ENCODE measurements around the gene NTM.

NTM gene

GRCh38 chr11:132185726-132186592 lies 815.5 kb downstream of the NTM start:
- Histone ChIP-seq H3K9me3 (ENCODE audit: insufficient read depth, low read length) (no peaks in the 10 kb centered on the region), H3K4me3 (ENCODE audit: low read length) (no peak overlapping the region), H4K20me1 (ENCODE audit: insufficient read depth, low read length) (no peaks in the 10 kb centered on the region), H3K9ac (ENCODE audit: low read length) (no peak overlapping the region), H3K36me3 (replicated peaks; ENCODE audit: low read depth, low read length) (no peaks in the 10 kb centered on the region), H2AFZ (ENCODE audit: low read depth, low read length) (no peak overlapping the region), H3K79me2 (ENCODE audit: low read length) (no peaks in the 10 kb centered on the region), H3K4me1 (ENCODE audit: low read length) (no peaks in the 10 kb centered on the region), H3K4me2 (ENCODE audit: low read length) (no peak overlapping the region), H3K27ac (ENCODE audit: low read length) (no peak overlapping the region), H3K27me3 (ENCODE audit: low read depth, low read length) (no peaks in the 10 kb centered on the region)
- no peak for TF ChIP-seq EZH2phosphoT487 (IDR thresholded peaks at IDR 0.05; ENCODE audit: low read depth)
- TF ChIP-seq CTCF (IDR thresholded peaks at IDR 0.05; ENCODE audit: low read depth, low read length), result no peak

GRCh38 chr11:132186699-132187098 lies 816.3 kb downstream of the NTM start:
- Histone ChIP-seq H3K79me2 (ENCODE audit: low read length) (no peaks in the 10 kb centered on the region), H3K4me1 (ENCODE audit: low read length) (no peaks in the 10 kb centered on the region), H3K36me3 (replicated peaks; ENCODE audit: low read depth, low read length) (no peaks in the 10 kb centered on the region), H3K4me2 (ENCODE audit: low read length) (no peak overlapping the region), H4K20me1 (ENCODE audit: insufficient read depth, low read length) (no peaks in the 10 kb centered on the region), H2AFZ (ENCODE audit: low read depth, low read length) (no peak overlapping the region), H3K27ac (ENCODE audit: low read length) (no peak overlapping the region), H3K27me3 (ENCODE audit: low read depth, low read length) (no peaks in the 10 kb centered on the region), H3K4me3 (ENCODE audit: low read length) (no peak overlapping the region), H3K9me3 (ENCODE audit: insufficient read depth, low read length) (no peaks in the 10 kb centered on the region), H3K9ac (ENCODE audit: low read length) (no peak overlapping the region)
- peak; percentile 46 for TF ChIP-seq CTCF (IDR thresholded peaks at IDR 0.05; ENCODE audit: low read depth, low read length)
- TF ChIP-seq EZH2phosphoT487 (IDR thresholded peaks at IDR 0.05; ENCODE audit: low read depth), result no peak

GRCh38 chr11:132187386-132187785 lies 817.0 kb downstream of the NTM start:
- Histone ChIP-seq H3K9me3 (ENCODE audit: insufficient read depth, low read length) (no peaks in the 10 kb centered on the region), H3K4me1 (ENCODE audit: low read length) (no peaks in the 10 kb centered on the region), H3K79me2 (ENCODE audit: low read length) (no peaks in the 10 kb centered on the region), H3K27me3 (ENCODE audit: low read depth, low read length) (no peaks in the 10 kb centered on the region), H3K36me3 (replicated peaks; ENCODE audit: low read depth, low read length) (no peaks in the 10 kb centered on the region), H3K4me2 (ENCODE audit: low read length) (no peak overlapping the region), H3K27ac (ENCODE audit: low read length) (no peak overlapping the region), H2AFZ (ENCODE audit: low read depth, low read length) (no peak overlapping the region), H3K9ac (ENCODE audit: low read length) (no peak overlapping the region), H3K4me3 (ENCODE audit: low read length) (no peak overlapping the region), H4K20me1 (ENCODE audit: insufficient read depth, low read length) (no peaks in the 10 kb centered on the region)
- TF ChIP-seq CTCF (IDR thresholded peaks at IDR 0.05; ENCODE audit: low read depth, low read length) (no peak), EZH2phosphoT487 (IDR thresholded peaks at IDR 0.05; ENCODE audit: low read depth) (no peak)

- no peak overlapping the region for H3K4me2 ChIP-seq (ENCODE audit: low read length)
- no peaks in the 10 kb centered on the region for H3K9me3 ChIP-seq (ENCODE audit: insufficient read depth, low read length)
- H3K27me3 ChIP-seq (ENCODE audit: low read depth, low read length), result no peaks in the 10 kb centered on the region
- no peak overlapping the region for H3K27ac ChIP-seq (ENCODE audit: low read length)
- no peak for TF ChIP-seq CTCF (IDR thresholded peaks at IDR 0.05; ENCODE audit: low read depth, low read length)
- TF ChIP-seq EZH2phosphoT487 (IDR thresholded peaks at IDR 0.05; ENCODE audit: low read depth), result no peak
- H3K4me3 ChIP-seq (ENCODE audit: low read length), result no peak overlapping the region
- H3K79me2 ChIP-seq (ENCODE audit: low read length), result no peaks in the 10 kb centered on the region
- H2AFZ ChIP-seq (ENCODE audit: low read depth, low read length), result no peak overlapping the region
- no peaks in the 10 kb centered on the region for H3K36me3 ChIP-seq (replicated peaks; ENCODE audit: low read depth, low read length)
- no peaks in the 10 kb centered on the region for H4K20me1 ChIP-seq (ENCODE audit: insufficient read depth, low read length)
- H3K4me1 ChIP-seq (ENCODE audit: low read length), result no peaks in the 10 kb centered on the region
- no peak overlapping the region for H3K9ac ChIP-seq (ENCODE audit: low read length)
Observed at GRCh38 chr11:132187814-132188213, 817.4 kb downstream of the NTM start.

Measured in OCI-LY3 (cell line).